K562 (cell line): Measurements from ENCODE around the gene CACTIN. TPM values are rescaled to one million over a fixed set of nuclear protein-coding genes. Genes with fewer than 3 reads are reported as not detected.
A peak's percentile ranks its signal among the peaks of the same experiment; 100 is the strongest.

Experiments used
- CBX1 ChIP-seq: sonication (generic); IDR thresholded peaks from 2 replicates; pipeline ENCODE4 v1.6.1; 2016; ENCODE audit warnings: antibody characterized with exemption, low read depth, mild to moderate bottlenecking
- CREB3 ChIP-seq: fragments of 450-650 bp; conservative IDR thresholded peaks from 2 replicates; pipeline ENCODE4 v1.6.1; 2016; ENCODE audit warnings: missing genetic modification characterization, low read depth, mild to moderate bottlenecking, missing compliant biosample characterization, moderate library complexity
- E2F5 ChIP-seq: sonication (generic); formaldehyde crosslinking; IDR thresholded peaks from 2 replicates; pipeline ENCODE4 v1.8.0; 2022; ENCODE audit warnings: mild to moderate bottlenecking, missing genetic modification reagents
- ETS1 ChIP-seq: conservative IDR thresholded peaks from 2 replicates; pipeline ENCODE4 v1.6.1; 2011; ENCODE audit warnings: low read depth, mild to moderate bottlenecking, low read length; ENCODE audit not compliant: control insufficient read depth
- ETV6 ChIP-seq, 3 experiments: fragments of 150-350 bp in 1 of 3; sonication (generic) in 1 of 3; formaldehyde crosslinking in 1 of 3; IDR thresholded peaks; 2 replicates each; pipeline versions ENCODE4 v1.6.1 to v1.8.0; 2014 to 2022; ENCODE audit warnings: borderline replicate concordance in 2 of 3, low read depth in 2 of 3, antibody characterized with exemption in 1 of 3, low read length in 1 of 3, mild to moderate bottlenecking in 1 of 3, missing genetic modification reagents in 1 of 3
- FOS ChIP-seq: IDR thresholded peaks from 3 replicates; pipeline ENCODE4 v1.6.1; 2011; ENCODE audit not compliant: insufficient read length; ENCODE audit errors: extremely low read depth
- HDAC8 ChIP-seq: fragments of 450-650 bp; IDR thresholded peaks from 2 replicates; pipeline ENCODE4 v1.6.1; 2016; ENCODE audit warnings: mild to moderate bottlenecking, missing genetic modification characterization, moderate library complexity, missing compliant biosample characterization
- NFE2L1 ChIP-seq: fragments of 450-650 bp; IDR thresholded peaks from 2 replicates; pipeline ENCODE4 v1.6.1; 2016; ENCODE audit warnings: missing genetic modification characterization, low read depth, mild to moderate bottlenecking, missing compliant biosample characterization, moderate library complexity, borderline replicate concordance
- NRF1 ChIP-seq, 2 experiments: fragments of 450-650 bp; IDR thresholded peaks in 1 of 2; conservative IDR thresholded peaks in 1 of 2; 2 replicates each; pipeline ENCODE4 v1.6.1; 2014; ENCODE audit warnings: mild to moderate bottlenecking in 2 of 2
- PRDM10 ChIP-seq: fragments of 450-650 bp; IDR thresholded peaks from 2 replicates; pipeline ENCODE4 v1.6.1; 2018; ENCODE audit not compliant: partially characterized antibody
- PTRF ChIP-seq: fragments of 450-650 bp; IDR thresholded peaks from 2 replicates; pipeline ENCODE4 v1.6.1; 2016; ENCODE audit warnings: mild to moderate bottlenecking, missing genetic modification characterization, missing compliant biosample characterization
- RBM14 ChIP-seq: fragments of 200-400 bp; formaldehyde crosslinking; IDR thresholded peaks from 2 replicates; pipeline ENCODE4 v1.6.1; 2018; ENCODE audit warnings: low read depth, mild to moderate bottlenecking, low read length, moderate library complexity, borderline replicate concordance; ENCODE audit not compliant: insufficient read depth
- SIN3A ChIP-seq, 2 experiments: fragments of 150-350 bp in 1 of 2; IDR thresholded peaks; 2 replicates each; pipeline ENCODE4 v1.6.1; 2011 to 2016; ENCODE audit warnings: borderline replicate concordance in 2 of 2, low read depth in 2 of 2, low read length in 2 of 2, mild to moderate bottlenecking in 2 of 2, moderate library complexity in 2 of 2; ENCODE audit not compliant: control insufficient read depth in 1 of 2
- TOE1 ChIP-seq, 2 experiments: fragments of 450-650 bp in 1 of 2; sonication (generic) in 1 of 2; formaldehyde crosslinking in 1 of 2; IDR thresholded peaks; 2 replicates each; pipeline versions ENCODE4 v1.7.1 to v1.8.0; 2016 to 2022; ENCODE audit warnings: borderline replicate concordance in 2 of 2, mild to moderate bottlenecking in 2 of 2, antibody characterized with exemption in 1 of 2, inconsistent platforms in 1 of 2, low read depth in 1 of 2, missing genetic modification reagents in 1 of 2, moderate library complexity in 1 of 2
- ZSCAN32 ChIP-seq: fragments of 450-650 bp; formaldehyde crosslinking; IDR thresholded peaks from 2 replicates; pipeline ENCODE4 v1.4.0; 2020; ENCODE audit warnings: mild to moderate bottlenecking, moderate library complexity
- polyA plus RNA-seq, 8 experiments: library from polyadenylated mRNA; depleted of rRNA in 4 of 8; stranded (reverse) in 5 of 8; unstranded in 3 of 8; fragments of >200 nt; fragmentation: Nextera tagmentation in 2 of 8; fragmentation: Illumina TruSeq in 1 of 8; extraction: Ambion mirVana in 2 of 8; extraction: Trizol in 1 of 8; gene quantifications; 2 replicates each; pipeline versions ENCODE4 v1.2.1 to v1.2.3, GENCODE V29; 2011 to 2014; ENCODE audit warnings: inconsistent platforms in 1 of 8, missing spikeins in 1 of 8
- total RNA-seq, 7 experiments: library from RNA; depleted of rRNA in 6 of 7; stranded (reverse); fragments of >200 nt in 6 of 7; fragmentation: Illumina TruSeq in 2 of 7; extraction: Trizol in 2 of 7; gene quantifications; 2 replicates each; pipeline versions ENCODE4 v1.2.1 to v1.2.3, GENCODE V29; 2011 to 2021; ENCODE audit warnings: low replicate concordance in 1 of 7

The CACTIN gene
- total and polyA plus RNA-seq, 9 of the 15 experiments (the other 6 are each of a cell fraction or from before 2014, with no cell fraction given) = 0.15 to 49.2 (median 15.0) TPM

- TF ChIP-seq PRDM10 = no peak
- TF ChIP-seq TOE1 (IDR thresholded peaks at IDR 0.05; ENCODE audit: borderline replicate concordance) = 0 out of 2 replicates have a peak, but pooled peaks have one; percentile 42
- TF ChIP-seq TOE1 (CRISPR knock-in tag; IDR thresholded peaks at IDR 0.05; ENCODE audit: borderline replicate concordance, low read depth) = no peak
- TF ChIP-seq ETV6 (IDR thresholded peaks at IDR 0.05; ENCODE audit: borderline replicate concordance in 1 of 2, low read depth in 2 of 2, low read length in 1 of 2) = 0 out of 4 replicates have a peak, but pooled peaks of 1 of the 2 experiments have one; percentile 12
- no peak for TF ChIP-seq ETV6 (CRISPR knock-in tag; IDR thresholded peaks at IDR 0.05; ENCODE audit: borderline replicate concordance)
- no peak for TF ChIP-seq RBM14
- no peak for TF ChIP-seq FOS
- TF ChIP-seq NFE2L1 (tag) = no peak
- no peak for TF ChIP-seq PTRF
- TF ChIP-seq ETS1 = 0 out of 2 replicates have a peak, but pooled peaks have one; percentile 10
- TF ChIP-seq NRF1 (conservative IDR thresholded peaks at IDR 0.05 in 1 of 2, IDR thresholded peaks at IDR 0.05 in 1 of 2) = no peak
- TF ChIP-seq SIN3A (IDR thresholded peaks at IDR 0.05; ENCODE audit: borderline replicate concordance in 2 of 2, control insufficient read depth in 1 of 2, low read depth in 2 of 2, low read length in 2 of 2) = no peak
- no peak for TF ChIP-seq ZSCAN32
- TF ChIP-seq HDAC8 (tag) = no peak
- no peak for TF ChIP-seq CREB3 (tag)
- TF ChIP-seq E2F5 = no peak
- no peak for TF ChIP-seq CBX1
Measured at GRCh38 chr19:3608079-3608641, 18.4 kb downstream of the CACTIN start (continued).
